HepG2 (cell line): Measurements from ENCODE around the gene PPP1R1B. TPM values are rescaled to one million over a fixed set of nuclear protein-coding genes. Genes with fewer than 3 reads are reported as not detected.

Experiments
- ATF3 ChIP-seq: sonication (generic); formaldehyde crosslinking; IDR thresholded peaks from 2 replicates; pipeline ENCODE4 v1.4.0; 2020; ENCODE audit warnings: missing genetic modification reagents
- CREM ChIP-seq, 2 experiments: sonication (generic) in 1 of 2; formaldehyde crosslinking in 1 of 2; IDR thresholded peaks; 2 replicates each; pipeline versions ENCODE4 v1.4.0 to v1.6.1; 2016 to 2020; ENCODE audit warnings: antibody characterized with exemption in 1 of 2, mild to moderate bottlenecking in 1 of 2, missing genetic modification reagents in 1 of 2
- GTF3A ChIP-seq: sonication (generic); formaldehyde crosslinking; conservative IDR thresholded peaks from 2 replicates; pipeline ENCODE4 v1.4.0; 2020; ENCODE audit warnings: mild to moderate bottlenecking, missing genetic modification reagents
- HINFP ChIP-seq: sonication (generic); formaldehyde crosslinking; IDR thresholded peaks from 2 replicates; pipeline ENCODE4 v1.4.0; 2020; ENCODE audit warnings: low read depth, mild to moderate bottlenecking, missing genetic modification reagents
- KDM5B ChIP-seq: sonication (generic); formaldehyde crosslinking; IDR thresholded peaks from 2 replicates; pipeline ENCODE4 v1.4.0; 2020; ENCODE audit warnings: missing genetic modification reagents, mild to moderate bottlenecking, borderline replicate concordance
- NFE2 ChIP-seq: sonication (generic); formaldehyde crosslinking; IDR thresholded peaks from 2 replicates; pipeline ENCODE4 v1.4.0; 2020; ENCODE audit warnings: missing genetic modification reagents
- SKI ChIP-seq: fragments of 450-650 bp; IDR thresholded peaks from one replicate; pipeline ENCODE4 v1.6.1; 2018; ENCODE audit warnings: mild to moderate bottlenecking; ENCODE audit not compliant: partially characterized antibody
- ZBTB21 ChIP-seq: sonication (generic); formaldehyde crosslinking; IDR thresholded peaks from 2 replicates; pipeline ENCODE4 v1.4.0; 2020; ENCODE audit warnings: missing genetic modification reagents
- ZBTB40 ChIP-seq, 2 experiments: fragments of 450-650 bp in 1 of 2; sonication (generic) in 1 of 2; formaldehyde crosslinking in 1 of 2; IDR thresholded peaks; 2 replicates each; pipeline versions ENCODE4 v1.6.1 to v1.8.0; 2016 to 2022; ENCODE audit warnings: antibody characterized with exemption in 1 of 2, mild to moderate bottlenecking in 1 of 2, missing genetic modification reagents in 1 of 2
- ZNF616 ChIP-seq: sonication (generic); formaldehyde crosslinking; IDR thresholded peaks from 2 replicates; pipeline ENCODE4 v1.5.0; 2020; ENCODE audit warnings: low read depth, mild to moderate bottlenecking, missing genetic modification reagents
- ZNF674 ChIP-seq: sonication (generic); formaldehyde crosslinking; IDR thresholded peaks from 2 replicates; pipeline ENCODE4 v1.5.0; 2020; ENCODE audit warnings: low read depth, mild to moderate bottlenecking, missing genetic modification reagents
- ZNF709 ChIP-seq: sonication (generic); formaldehyde crosslinking; IDR thresholded peaks from 2 replicates; pipeline ENCODE4 v1.5.0; 2020; ENCODE audit warnings: mild to moderate bottlenecking, missing genetic modification reagents
- ZNF83 ChIP-seq: sonication (generic); formaldehyde crosslinking; IDR thresholded peaks from 2 replicates; pipeline ENCODE4 v1.4.0; 2020; ENCODE audit warnings: missing genetic modification reagents, mild to moderate bottlenecking, borderline replicate concordance
- ZSCAN30 ChIP-seq: sonication (generic); formaldehyde crosslinking; IDR thresholded peaks from 2 replicates; pipeline ENCODE4 v1.5.0; 2020; ENCODE audit warnings: mild to moderate bottlenecking, missing genetic modification reagents
- polyA plus RNA-seq, 8 experiments: library from polyadenylated mRNA; depleted of rRNA in 3 of 8; stranded (reverse) in 7 of 8; unstranded in 1 of 8; fragments of >200 nt; fragmentation: Illumina TruSeq in 4 of 8; extraction: Trizol in 4 of 8; gene quantifications; 2 replicates each; pipeline versions ENCODE4 v1.2.1 to v1.2.3, GENCODE V29; 2011 to 2016; ENCODE audit warnings: low read depth in 4 of 8, missing spikeins in 1 of 8, mixed read lengths in 1 of 8; ENCODE audit not compliant: insufficient read depth in 1 of 8
- total RNA-seq, 5 experiments: library from RNA; depleted of rRNA; stranded (reverse); fragments of >200 nt; fragmentation: Illumina TruSeq; extraction: Trizol; gene quantifications; 2 replicates each; pipeline ENCODE4 v1.2.3, GENCODE V29; 2016; ENCODE audit warnings: low read depth in 1 of 5
- TF ChIP-seq, protein P1 (sequence below): sonication (generic); formaldehyde crosslinking; IDR thresholded peaks from 2 replicates; pipeline ENCODE4 v1.4.0; 2020; ENCODE audit warnings: low read depth, mild to moderate bottlenecking, missing genetic modification reagents

The PPP1R1B gene
- total and polyA plus RNA-seq, 2 of the 13 experiments (the other 11 are each of a cell fraction or from before 2014, with no cell fraction given), result 0.08 TPM; not detected in 1

DNA sequence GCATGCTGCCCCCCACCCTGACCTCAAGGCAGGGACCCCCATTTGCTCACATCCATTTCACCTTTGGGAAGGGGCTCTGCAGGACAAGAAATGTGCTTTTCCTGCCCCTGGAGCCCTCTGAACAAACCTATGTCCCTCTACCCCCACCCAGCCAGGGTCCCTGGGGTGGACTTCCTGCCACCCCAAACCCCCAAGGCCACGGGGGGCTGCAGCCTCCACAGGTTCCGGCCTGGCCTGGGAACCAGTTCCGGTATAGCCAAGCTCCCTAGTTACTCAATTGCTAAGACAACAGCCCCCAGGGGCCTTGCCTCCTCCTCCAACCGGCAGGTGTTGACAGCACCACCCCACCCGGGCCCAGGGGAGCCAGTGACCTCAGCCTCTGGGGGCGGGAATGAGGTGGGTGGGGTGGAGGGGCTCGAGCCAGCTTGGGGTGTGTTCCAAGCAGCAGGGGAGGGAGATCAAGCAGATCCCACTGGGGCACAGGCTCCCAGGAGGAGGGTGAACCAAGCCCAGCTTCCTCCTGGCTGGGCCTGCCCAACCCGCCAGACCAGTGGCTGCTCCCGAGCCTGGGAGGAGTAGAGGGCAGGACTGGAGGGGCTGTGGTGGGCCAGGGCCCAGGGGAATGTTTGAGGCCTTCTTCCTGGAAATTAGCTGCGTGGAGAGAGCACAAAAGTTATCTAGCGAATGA lies 48.1 kb downstream of the PPP1R1B start (continued):
- TF ChIP-seq ATF3 (CRISPR knock-in tag) (peak; percentile 8; the same call in 1 of the 2 replicates), ZNF83 (CRISPR knock-in tag) (no peak), ZNF674 (no peak), KDM5B (CRISPR knock-in tag) (no peak; the same call in 1 of the 2 replicates), ZNF709 (CRISPR knock-in tag) (no peak), CREM (IDR thresholded peaks at IDR 0.05) (peak; percentile 59; the same call in 1 of the 2 replicates), CREM (CRISPR knock-in tag; IDR thresholded peaks at IDR 0.05) (no peak), SKI (no peak), GTF3A (CRISPR knock-in tag) (no peak), NFE2 (CRISPR knock-in tag) (no peak), ZNF616 (CRISPR knock-in tag) (no peak), ZBTB21 (no peak), ZBTB40 (IDR thresholded peaks at IDR 0.05) (no peak), ZBTB40 (CRISPR knock-in tag; IDR thresholded peaks at IDR 0.05) (no peak; the same call in 1 of the 2 replicates), HINFP (CRISPR knock-in tag) (0 out of 2 replicates have a peak, but pooled peaks have one; percentile 22), ZSCAN30 (CRISPR knock-in tag) (no peak)
- TF ChIP-seq, protein P1, sequence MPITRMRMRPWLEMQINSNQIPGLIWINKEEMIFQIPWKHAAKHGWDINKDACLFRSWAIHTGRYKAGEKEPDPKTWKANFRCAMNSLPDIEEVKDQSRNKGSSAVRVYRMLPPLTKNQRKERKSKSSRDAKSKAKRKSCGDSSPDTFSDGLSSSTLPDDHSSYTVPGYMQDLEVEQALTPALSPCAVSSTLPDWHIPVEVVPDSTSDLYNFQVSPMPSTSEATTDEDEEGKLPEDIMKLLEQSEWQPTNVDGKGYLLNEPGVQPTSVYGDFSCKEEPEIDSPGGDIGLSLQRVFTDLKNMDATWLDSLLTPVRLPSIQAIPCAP (CRISPR knock-in tag), result no peak
